ENCODE results near the gene NELL1. TPM values are rescaled to one million over a fixed set of nuclear protein-coding genes. Genes with fewer than 3 reads are reported as not detected.

The NELL1 gene
- total RNA-seq, 2 experiments from 2014 or later: not detected

DNA sequence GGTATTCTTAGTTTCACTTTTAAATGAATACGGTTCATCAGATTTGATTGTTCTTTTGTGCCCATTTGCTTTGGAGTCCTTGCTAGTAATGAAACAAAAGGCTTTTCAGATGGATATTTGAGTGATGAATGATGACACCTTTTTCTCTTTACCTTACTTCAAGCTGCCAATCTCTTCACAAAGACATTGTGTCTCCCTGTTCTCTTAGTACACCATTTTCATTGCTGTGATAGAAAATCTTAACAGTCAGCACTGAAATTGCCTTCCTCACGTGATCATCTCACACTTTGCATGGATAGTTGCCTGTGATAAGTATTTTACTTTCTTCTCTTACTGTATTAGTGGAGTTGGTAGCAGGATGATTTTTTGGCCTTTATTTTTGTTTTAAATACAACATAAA, 396.6 kb downstream of the NELL1 start:
- H3K9me3 Mint-ChIP-seq: peaks cover 3% of the 10 kb centered on the region
- CTCF ChIA-PET: no interaction called here
- DNase-seq (no peak), ATAC-seq (no peak)
- TF ChIP-seq, protein P1, sequence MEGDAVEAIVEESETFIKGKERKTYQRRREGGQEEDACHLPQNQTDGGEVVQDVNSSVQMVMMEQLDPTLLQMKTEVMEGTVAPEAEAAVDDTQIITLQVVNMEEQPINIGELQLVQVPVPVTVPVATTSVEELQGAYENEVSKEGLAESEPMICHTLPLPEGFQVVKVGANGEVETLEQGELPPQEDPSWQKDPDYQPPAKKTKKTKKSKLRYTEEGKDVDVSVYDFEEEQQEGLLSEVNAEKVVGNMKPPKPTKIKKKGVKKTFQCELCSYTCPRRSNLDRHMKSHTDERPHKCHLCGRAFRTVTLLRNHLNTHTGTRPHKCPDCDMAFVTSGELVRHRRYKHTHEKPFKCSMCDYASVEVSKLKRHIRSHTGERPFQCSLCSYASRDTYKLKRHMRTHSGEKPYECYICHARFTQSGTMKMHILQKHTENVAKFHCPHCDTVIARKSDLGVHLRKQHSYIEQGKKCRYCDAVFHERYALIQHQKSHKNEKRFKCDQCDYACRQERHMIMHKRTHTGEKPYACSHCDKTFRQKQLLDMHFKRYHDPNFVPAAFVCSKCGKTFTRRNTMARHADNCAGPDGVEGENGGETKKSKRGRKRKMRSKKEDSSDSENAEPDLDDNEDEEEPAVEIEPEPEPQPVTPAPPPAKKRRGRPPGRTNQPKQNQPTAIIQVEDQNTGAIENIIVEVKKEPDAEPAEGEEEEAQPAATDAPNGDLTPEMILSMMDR (IDR thresholded peaks at IDR 0.05): no peak
- no peak overlapping the region for H3K4me3 Mint-ChIP-seq
- POLR2A ChIA-PET: no interaction called here
- H3K36me3 Mint-ChIP-seq (ENCODE audit: low read depth): no peaks in the 10 kb centered on the region
- no peak overlapping the region for H3K27ac Mint-ChIP-seq
- no peaks in the 10 kb centered on the region for H3K27me3 Mint-ChIP-seq
- H3K4me1 Mint-ChIP-seq (ENCODE audit: low read depth): no peaks in the 10 kb centered on the region
- intact Hi-C loops (cut with micrococcal nuclease): no loop called here

GRCh38 chr11:21068886-21069285, 399.5 kb downstream of the NELL1 start:
- Mint-ChIP-seq H3K4me1 (ENCODE audit: low read depth) (no peaks in the 10 kb centered on the region), H3K9me3 (peaks cover 2% of the 10 kb centered on the region), H3K4me3 (no peak overlapping the region), H3K36me3 (ENCODE audit: low read depth) (no peaks in the 10 kb centered on the region), H3K27me3 (no peaks in the 10 kb centered on the region), H3K27ac (no peak overlapping the region)
- ChIA-PET POLR2A (no interaction called here), CTCF (no interaction called here)
- intact Hi-C loops (cut with micrococcal nuclease): no loop called here
- TF ChIP-seq, protein P1 (IDR thresholded peaks at IDR 0.05): no peak
- ATAC-seq (no peak), DNase-seq (no peak)

DNA sequence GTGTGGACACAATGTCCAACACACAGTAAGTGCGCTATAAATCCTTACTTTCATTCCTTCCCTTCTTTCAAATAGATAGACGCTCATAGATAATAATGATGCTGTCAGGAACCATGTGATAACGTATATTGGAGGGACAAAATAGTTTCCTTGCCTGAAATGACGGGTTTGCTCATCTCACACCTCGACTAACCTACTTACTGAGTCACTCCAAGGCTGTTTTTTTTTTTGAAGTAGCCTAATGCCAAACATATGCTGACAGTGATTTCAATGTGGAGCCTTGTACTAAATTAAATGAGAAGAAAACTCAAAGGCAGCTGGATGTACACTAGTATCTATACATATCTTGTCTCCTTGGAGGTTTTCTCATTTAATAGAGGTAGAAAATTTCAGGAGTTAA, 400.5 kb downstream of the NELL1 start:
- no peaks in the 10 kb centered on the region for H3K27me3 Mint-ChIP-seq

DNA sequence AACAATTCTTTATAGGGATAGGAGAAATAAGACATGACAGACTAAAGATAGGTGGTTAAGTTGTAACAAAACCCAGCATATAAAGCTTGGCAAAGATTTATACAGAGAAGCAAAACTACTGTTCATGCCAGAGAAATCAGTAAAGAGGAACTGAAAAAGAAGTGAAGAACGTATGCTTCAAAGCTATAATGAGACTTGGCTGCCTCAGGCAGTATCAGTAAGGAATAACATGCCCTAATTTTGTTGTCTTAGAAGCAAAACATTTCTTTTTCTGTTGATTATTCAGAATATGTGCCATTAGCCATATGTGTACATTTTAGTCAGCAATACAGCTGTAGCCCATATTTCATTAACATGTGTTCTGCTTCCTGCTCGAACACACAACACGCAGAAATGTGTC, 403.2 kb downstream of the NELL1 start:
- ATAC-seq: no peak
- DNase-seq: no peak
- H3K9me3 Mint-ChIP-seq: peaks cover 2% of the 10 kb centered on the region
- ChIA-PET POLR2A (no interaction called here), CTCF (interaction anchor here (1.8 kb wide), 1 partner anchor 26 kb away, joined by 3 read pairs; no protein-coding TSS in a partner anchor)
- no peaks in the 10 kb centered on the region for H3K27me3 Mint-ChIP-seq
- H3K4me3 Mint-ChIP-seq: no peak overlapping the region
- H3K36me3 Mint-ChIP-seq (ENCODE audit: low read depth): no peaks in the 10 kb centered on the region
- intact Hi-C loops (cut with micrococcal nuclease): no loop called here
- TF ChIP-seq, protein P1 (IDR thresholded peaks at IDR 0.05): no peak
- H3K27ac Mint-ChIP-seq: no peak overlapping the region
- no peaks in the 10 kb centered on the region for H3K4me1 Mint-ChIP-seq (ENCODE audit: low read depth)

More for the DNA sequence above, 400.5 kb downstream of the NELL1 start:
- Mint-ChIP-seq H3K4me3 (no peak overlapping the region), H3K9me3 (peaks cover 2% of the 10 kb centered on the region), H3K4me1 (ENCODE audit: low read depth) (no peaks in the 10 kb centered on the region), H3K27ac (no peak overlapping the region), H3K36me3 (ENCODE audit: low read depth) (no peaks in the 10 kb centered on the region)
- TF ChIP-seq, protein P1 (IDR thresholded peaks at IDR 0.05): no peak
- intact Hi-C loops (cut with micrococcal nuclease): no loop called here
- DNase-seq: no peak
- CTCF ChIA-PET: no interaction called here
- POLR2A ChIA-PET: no interaction called here
- ATAC-seq: no peak

- POLR2A ChIA-PET: no interaction called here
- Mint-ChIP-seq H3K9me3 (no peaks in the 10 kb centered on the region), H3K4me1 (ENCODE audit: low read depth) (no peaks in the 10 kb centered on the region), H3K36me3 (ENCODE audit: low read depth) (no peaks in the 10 kb centered on the region), H3K27ac (no peak overlapping the region), H3K27me3 (no peaks in the 10 kb centered on the region), H3K4me3 (no peak overlapping the region)
- CTCF ChIA-PET: no interaction called here
- TF ChIP-seq, protein P1 (IDR thresholded peaks at IDR 0.05): no peak
- DNase-seq (no peak), ATAC-seq (no peak)
- intact Hi-C loops (cut with micrococcal nuclease): no loop called here
These were observed 413.5 kb downstream of the NELL1 start for GRCh38 chr11:21082853-21083252.
